Hepatocyte (in vitro differentiated cells): ENCODE measurements around the gene PIK3C2B. TPM values are rescaled to one million over a fixed set of nuclear protein-coding genes. Genes with fewer than 3 reads are reported as not detected.

ENCODE experiments used
- DNase-seq: peaks from one replicate; pipeline ENCODE4 v3.0.0-alpha.2; 2016; ENCODE audit warnings: low spot score
- H2AFZ ChIP-seq: fragments of 200-600 bp; sonication (generic); 2 replicates; pipeline ENCODE4 v1.6.0; 2016; ENCODE audit warnings: antibody characterized with exemption, mild to moderate bottlenecking
- H3K27ac ChIP-seq: fragments of 200-600 bp; sonication (generic); 2 replicates; pipeline ENCODE4 v1.5.1; 2016; ENCODE audit warnings: mild to moderate bottlenecking
- H3K27me3 ChIP-seq: fragments of 200-600 bp; sonication (generic); 2 replicates; pipeline ENCODE4 v1.6.1; 2016
- H3K36me3 ChIP-seq: fragments of 200-600 bp; sonication (generic); replicated peaks from 2 replicates; pipeline ENCODE4 v1.5.1; 2016; ENCODE audit warnings: low read depth; ENCODE audit not compliant: insufficient read depth
- H3K4me1 ChIP-seq: fragments of 200-600 bp; sonication (generic); 2 replicates; pipeline ENCODE4 v1.5.1; 2016; ENCODE audit warnings: mild to moderate bottlenecking, moderate library complexity; ENCODE audit not compliant: insufficient read depth
- H3K4me2 ChIP-seq: fragments of 200-600 bp; sonication (generic); 2 replicates; pipeline ENCODE4 v1.6.0; 2016
- H3K4me3 ChIP-seq: fragments of 200-600 bp; sonication (generic); 2 replicates; pipeline ENCODE4 v1.5.1; 2016; ENCODE audit warnings: mild to moderate bottlenecking
- H3K79me2 ChIP-seq: fragments of 200-600 bp; sonication (generic); 2 replicates; pipeline ENCODE4 v1.6.0; 2017; ENCODE audit warnings: mild to moderate bottlenecking
- H3K9me2 ChIP-seq: fragments of 200-600 bp; sonication (generic); replicated peaks from 2 replicates; pipeline ENCODE4 v1.6.0; 2017; ENCODE audit warnings: mild to moderate bottlenecking; ENCODE audit not compliant: insufficient read depth
- H3K9me3 ChIP-seq: fragments of 200-600 bp; sonication (generic); 2 replicates; pipeline ENCODE4 v1.5.1; 2016; ENCODE audit warnings: low read depth, mild to moderate bottlenecking
- H4K20me1 ChIP-seq: fragments of 200-600 bp; sonication (generic); 2 replicates; pipeline ENCODE4 v1.6.0; 2016; ENCODE audit warnings: mild to moderate bottlenecking; ENCODE audit not compliant: insufficient read depth, poor library complexity, severe bottlenecking
- EZH2 ChIP-seq: fragments of 200-600 bp; sonication (generic); IDR thresholded peaks from 2 replicates; pipeline ENCODE4 v1.6.1; 2016; ENCODE audit warnings: antibody characterized with exemption, mild to moderate bottlenecking, borderline replicate concordance
- EZH2phosphoT487 ChIP-seq: fragments of 200-600 bp; sonication (generic); IDR thresholded peaks from one replicate; pipeline ENCODE4 v1.6.1; 2018; ENCODE audit warnings: antibody characterized with exemption, mild to moderate bottlenecking, low read depth, moderate library complexity; ENCODE audit not compliant: unreplicated experiment, severe bottlenecking
- WGBS: methylation state at CpG from one replicate; pipeline ENCODE4 v1.1.6; 2016; ENCODE audit warnings: low lambda C conversion rate; ENCODE audit errors: missing lambda C conversion rate; 5-methylcytosine and 5-hydroxymethylcytosine counted together
- polyA plus RNA-seq: library from polyadenylated mRNA; unstranded; fragments of >200 nt; fragmentation: Nextera tagmentation; extraction: Ambion mirVana; gene quantifications from 2 replicates; pipeline ENCODE4 v1.2.1, GENCODE V29; 2016
- total RNA-seq: library from RNA; depleted of rRNA; stranded (reverse); fragments of >200 nt; gene quantifications from 2 replicates; pipeline ENCODE4 v1.2.3, GENCODE V29; 2014
- TF ChIP-seq, protein P1 (sequence below): fragments of 200-600 bp; sonication (generic); IDR thresholded peaks from 2 replicates; pipeline ENCODE4 v1.5.1; 2016; ENCODE audit warnings: antibody characterized with exemption, mild to moderate bottlenecking; ENCODE audit not compliant: poor library complexity

PIK3C2B gene
- total and polyA plus RNA-seq, 2 experiments from 2014 or later = 18.8 to 26.0 TPM

GRCh38 chr1:204502241-204502640, 7.6 kb upstream of the PIK3C2B start:
- H3K79me2 ChIP-seq = no peaks in the 10 kb centered on the region
- TF ChIP-seq EZH2 (no peak), EZH2phosphoT487 (no peak)
- TF ChIP-seq, protein P1, sequence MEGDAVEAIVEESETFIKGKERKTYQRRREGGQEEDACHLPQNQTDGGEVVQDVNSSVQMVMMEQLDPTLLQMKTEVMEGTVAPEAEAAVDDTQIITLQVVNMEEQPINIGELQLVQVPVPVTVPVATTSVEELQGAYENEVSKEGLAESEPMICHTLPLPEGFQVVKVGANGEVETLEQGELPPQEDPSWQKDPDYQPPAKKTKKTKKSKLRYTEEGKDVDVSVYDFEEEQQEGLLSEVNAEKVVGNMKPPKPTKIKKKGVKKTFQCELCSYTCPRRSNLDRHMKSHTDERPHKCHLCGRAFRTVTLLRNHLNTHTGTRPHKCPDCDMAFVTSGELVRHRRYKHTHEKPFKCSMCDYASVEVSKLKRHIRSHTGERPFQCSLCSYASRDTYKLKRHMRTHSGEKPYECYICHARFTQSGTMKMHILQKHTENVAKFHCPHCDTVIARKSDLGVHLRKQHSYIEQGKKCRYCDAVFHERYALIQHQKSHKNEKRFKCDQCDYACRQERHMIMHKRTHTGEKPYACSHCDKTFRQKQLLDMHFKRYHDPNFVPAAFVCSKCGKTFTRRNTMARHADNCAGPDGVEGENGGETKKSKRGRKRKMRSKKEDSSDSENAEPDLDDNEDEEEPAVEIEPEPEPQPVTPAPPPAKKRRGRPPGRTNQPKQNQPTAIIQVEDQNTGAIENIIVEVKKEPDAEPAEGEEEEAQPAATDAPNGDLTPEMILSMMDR = no peak
- H3K36me3 ChIP-seq = no peaks in the 10 kb centered on the region
- H3K9me2 ChIP-seq = no peaks in the 10 kb centered on the region
- no peaks in the 10 kb centered on the region for H3K4me1 ChIP-seq
- DNase-seq = no peak
- no peak overlapping the region for H3K27ac ChIP-seq
- no peak overlapping the region for H3K4me2 ChIP-seq
- H2AFZ ChIP-seq = no peak overlapping the region
- H4K20me1 ChIP-seq = no peaks in the 10 kb centered on the region
- no peaks in the 10 kb centered on the region for H3K27me3 ChIP-seq
- 80% methylated on average over 6 of the region's 6 CpGs for WGBS
- H3K9me3 ChIP-seq = no peaks in the 10 kb centered on the region
- no peak overlapping the region for H3K4me3 ChIP-seq

DNA sequence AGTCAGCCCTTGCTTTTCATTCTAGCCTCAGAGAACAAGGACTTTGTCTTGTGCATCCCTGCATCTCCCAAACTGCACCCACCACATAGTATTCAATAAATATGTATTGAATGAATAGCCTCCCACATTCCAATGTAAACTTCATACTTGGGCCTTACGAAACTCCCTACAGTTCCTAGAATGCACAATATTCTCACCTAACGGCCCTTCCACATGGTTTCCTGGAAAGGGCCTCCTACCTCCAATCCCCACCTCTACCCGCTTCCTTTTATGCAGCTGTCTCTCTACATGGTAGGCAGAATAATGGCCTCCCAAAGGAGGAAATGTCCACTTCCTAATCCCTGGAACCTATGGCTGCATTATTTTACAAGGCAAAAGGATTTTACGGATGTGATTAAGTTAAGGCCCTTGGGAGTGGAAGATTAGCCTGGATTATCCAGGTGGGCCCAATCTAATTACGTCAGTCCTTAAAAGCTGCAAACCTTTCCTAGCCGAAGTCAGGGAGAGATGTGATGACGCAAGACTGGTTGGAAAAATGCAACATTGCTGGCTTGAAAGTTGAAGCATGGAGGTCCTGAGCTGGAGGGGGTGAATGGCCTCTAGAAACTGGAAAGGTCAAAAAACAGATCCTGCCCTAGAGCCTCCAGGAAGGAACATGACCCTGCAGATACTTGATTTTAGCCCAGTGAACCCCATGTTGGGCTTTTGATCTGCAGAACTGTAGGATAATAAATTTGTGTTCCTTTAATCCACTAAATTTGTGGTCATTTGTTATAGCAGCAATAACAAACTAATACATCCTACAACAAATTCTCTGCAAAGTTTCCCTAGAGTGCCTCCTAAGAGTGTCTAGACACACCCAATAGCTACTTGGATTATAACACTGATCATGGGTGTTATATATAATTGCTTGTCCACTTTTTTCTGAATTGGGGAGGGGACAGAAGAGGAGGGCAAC, 5.2 kb upstream of the PIK3C2B start:
- no peak overlapping the region for H3K27ac ChIP-seq
- H3K4me1 ChIP-seq = no peaks in the 10 kb centered on the region
- DNase-seq = no peak
- no peaks in the 10 kb centered on the region for H3K79me2 ChIP-seq
- no peaks in the 10 kb centered on the region for H3K9me3 ChIP-seq
- 79% methylated on average over 7 of the region's 7 CpGs for WGBS
- H3K4me2 ChIP-seq = no peak overlapping the region
- TF ChIP-seq, protein P1 = no peak
- no peak for TF ChIP-seq EZH2
- TF ChIP-seq EZH2phosphoT487 = no peak
- no peak overlapping the region for H3K4me3 ChIP-seq
- no peaks in the 10 kb centered on the region for H3K36me3 ChIP-seq
- no peaks in the 10 kb centered on the region for H4K20me1 ChIP-seq
- H3K27me3 ChIP-seq = no peaks in the 10 kb centered on the region
- no peak overlapping the region for H2AFZ ChIP-seq
- no peaks in the 10 kb centered on the region for H3K9me2 ChIP-seq

DNA sequence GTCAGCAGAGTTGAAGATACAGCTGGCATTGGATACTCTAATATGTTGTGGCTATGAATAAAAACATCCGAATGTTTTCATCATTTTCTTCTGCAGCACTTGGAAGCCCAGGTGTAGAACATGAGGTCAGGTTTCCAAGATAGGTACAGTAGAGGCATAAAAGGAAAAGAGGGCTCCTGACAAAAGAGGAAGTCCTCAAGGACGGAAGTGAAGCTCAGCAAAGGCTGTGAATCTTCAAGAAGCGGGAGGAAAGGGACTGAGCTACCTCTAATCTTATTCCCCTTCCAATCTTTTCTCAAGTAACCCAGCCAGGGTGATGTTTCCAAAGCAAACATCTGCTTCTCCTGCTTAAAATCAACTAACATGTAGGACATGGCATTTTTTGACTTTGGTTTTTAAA, 4.4 kb upstream of the PIK3C2B start:
- Histone ChIP-seq H3K36me3 (no peaks in the 10 kb centered on the region), H2AFZ (no peak overlapping the region), H3K4me3 (no peak overlapping the region), H3K9me3 (no peaks in the 10 kb centered on the region), H4K20me1 (no peaks in the 10 kb centered on the region), H3K4me1 (no peaks in the 10 kb centered on the region), H3K9me2 (no peaks in the 10 kb centered on the region), H3K27me3 (no peaks in the 10 kb centered on the region), H3K79me2 (no peaks in the 10 kb centered on the region), H3K27ac (no peak overlapping the region), H3K4me2 (no peak overlapping the region)
- TF ChIP-seq EZH2phosphoT487 (no peak), EZH2 (no peak)
- TF ChIP-seq, protein P1 = no peak
- 98% methylated on average over 3 of the region's 3 CpGs for whole genome bisulfite sequencing
- DNase-seq = no peak
